GM10847 (cell line): ENCODE data around the gene NDE1.

Experiments used
- POLR2A ChIP-seq: IDR thresholded peaks from 2 replicates; pipeline ENCODE4 v1.6.1; 2011; ENCODE audit not compliant: insufficient read length; ENCODE audit errors: extremely low read depth

NDE1 gene

DNA sequence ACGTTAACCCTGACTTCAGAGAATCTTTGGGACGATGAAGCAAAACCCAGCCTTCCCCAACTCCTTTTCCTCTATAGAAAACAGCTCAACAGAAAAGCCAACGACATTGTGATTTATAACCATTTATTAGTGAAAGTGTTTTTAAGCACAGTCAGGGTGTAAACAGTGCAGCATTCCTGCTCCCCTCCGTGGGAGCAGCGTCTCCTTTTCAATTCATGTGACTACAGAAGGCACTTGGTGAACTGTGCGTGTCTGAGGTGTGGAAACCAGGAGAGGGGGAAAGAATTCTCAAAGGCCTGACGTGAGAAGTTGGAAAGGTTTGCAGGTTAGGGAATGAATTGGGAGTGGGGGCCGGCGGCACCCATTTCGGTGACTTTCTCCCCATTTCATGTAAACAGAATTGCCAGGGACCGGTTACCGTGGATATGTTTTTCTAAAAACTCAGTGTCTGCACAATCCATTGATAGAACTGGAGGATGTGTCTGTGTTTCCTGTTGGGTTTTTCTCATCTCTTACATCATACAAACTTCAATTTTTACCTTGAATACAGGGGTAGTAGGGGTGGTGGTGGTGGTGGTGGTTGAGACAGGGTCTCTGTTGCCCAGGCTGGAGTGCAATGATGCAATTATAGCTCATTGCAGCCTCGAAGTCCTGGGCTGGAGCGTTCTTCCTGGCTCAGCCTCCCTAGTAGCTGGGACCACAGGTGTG, 53.1 kb downstream of the NDE1 start:
- no peak for TF ChIP-seq POLR2A

DNA sequence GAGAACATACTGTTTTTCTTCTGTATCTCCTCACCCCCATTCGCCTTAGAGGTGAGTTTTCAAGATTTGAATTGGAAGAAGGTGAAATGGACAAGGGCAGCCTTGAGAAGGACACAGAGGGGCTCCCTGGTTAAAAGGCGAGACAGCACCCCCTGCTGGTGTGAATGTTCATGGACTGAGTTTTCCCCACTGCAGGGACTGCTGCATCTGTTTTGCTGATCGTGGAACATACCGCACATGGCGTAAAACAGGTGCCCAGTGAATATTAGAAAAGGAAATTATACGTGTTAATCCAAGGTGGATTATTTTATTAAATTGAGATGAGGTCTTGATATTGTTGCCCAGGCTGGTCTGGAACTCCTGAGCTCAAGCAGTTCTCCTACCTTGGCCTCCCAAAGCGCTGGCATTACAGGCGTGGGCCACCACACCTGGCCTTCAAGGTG, 54.5 kb downstream of the NDE1 start:
- TF ChIP-seq POLR2A, result no peak

- TF ChIP-seq POLR2A, result no peak
These were observed 55.1 kb downstream of the NDE1 start for GRCh38 chr16:15705064-15705565.

- TF ChIP-seq POLR2A, result no peak
These were observed 57.3 kb downstream of the NDE1 start for GRCh38 chr16:15707332-15707731.

DNA sequence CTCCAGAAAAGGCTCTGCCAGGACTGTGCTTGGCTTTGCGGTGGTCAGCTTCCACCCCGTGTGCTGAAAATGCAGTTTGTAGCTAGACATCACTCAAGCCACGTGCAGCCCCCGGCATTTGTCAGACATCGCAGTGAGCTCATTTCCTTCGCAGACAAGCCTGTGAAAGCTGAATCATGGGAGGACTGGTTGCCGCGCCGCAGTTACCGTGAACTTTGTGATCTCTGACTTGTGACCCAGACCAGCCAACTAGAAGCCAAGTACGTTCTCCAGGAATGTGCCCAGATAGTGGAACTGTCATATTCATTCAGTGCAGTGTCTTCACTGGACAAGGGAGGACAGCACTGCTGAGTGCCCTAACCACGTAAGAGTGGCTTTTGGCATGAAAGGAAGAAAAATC, 58.1 kb downstream of the NDE1 start:
- TF ChIP-seq POLR2A, result no peak

GRCh38 chr16:15708997-15709396, 59.0 kb downstream of the NDE1 start:
- TF ChIP-seq POLR2A, result no peak

DNA sequence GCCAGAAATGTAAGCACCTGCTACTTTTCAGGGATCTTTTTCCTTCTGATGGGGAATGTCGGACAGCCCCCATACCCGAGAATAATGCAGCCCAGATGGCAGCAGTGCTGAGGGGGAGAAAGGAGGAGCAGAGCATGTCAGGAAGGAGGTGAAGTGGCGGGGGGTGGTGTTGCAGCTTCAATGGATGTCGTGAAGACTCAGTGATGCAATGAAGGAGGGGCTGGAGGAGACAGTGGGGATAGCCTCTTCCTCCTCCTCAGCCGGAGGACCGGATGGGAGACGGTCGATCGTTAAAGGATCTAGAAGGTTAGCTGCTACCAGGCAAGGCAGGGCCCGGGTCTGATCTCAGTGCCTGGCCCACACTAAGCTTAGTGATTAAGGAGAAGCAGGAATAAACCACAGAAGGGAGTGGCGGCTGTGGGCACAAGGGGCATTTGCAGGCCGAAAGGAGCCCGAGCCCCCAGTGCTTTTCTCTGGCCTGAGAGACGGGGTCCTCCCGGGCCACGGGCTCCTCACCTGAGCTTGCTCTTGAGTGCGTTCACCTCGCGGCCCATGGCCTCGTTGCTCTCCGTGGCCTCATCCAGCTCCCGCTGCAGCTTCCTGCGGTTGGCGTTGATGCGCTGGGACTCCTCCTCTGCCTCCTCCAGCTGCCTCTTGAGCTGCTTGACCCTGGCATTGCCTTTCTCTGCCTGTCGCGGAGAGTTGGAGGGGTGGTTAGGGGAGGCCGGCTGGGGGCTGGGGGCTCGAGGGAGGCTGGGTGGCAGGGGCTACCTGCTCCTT, 64.5 kb downstream of the NDE1 start:
- TF ChIP-seq POLR2A, result no peak

GRCh38 chr16:15715221-15715620, 65.2 kb downstream of the NDE1 start:
- no peak for TF ChIP-seq POLR2A

DNA sequence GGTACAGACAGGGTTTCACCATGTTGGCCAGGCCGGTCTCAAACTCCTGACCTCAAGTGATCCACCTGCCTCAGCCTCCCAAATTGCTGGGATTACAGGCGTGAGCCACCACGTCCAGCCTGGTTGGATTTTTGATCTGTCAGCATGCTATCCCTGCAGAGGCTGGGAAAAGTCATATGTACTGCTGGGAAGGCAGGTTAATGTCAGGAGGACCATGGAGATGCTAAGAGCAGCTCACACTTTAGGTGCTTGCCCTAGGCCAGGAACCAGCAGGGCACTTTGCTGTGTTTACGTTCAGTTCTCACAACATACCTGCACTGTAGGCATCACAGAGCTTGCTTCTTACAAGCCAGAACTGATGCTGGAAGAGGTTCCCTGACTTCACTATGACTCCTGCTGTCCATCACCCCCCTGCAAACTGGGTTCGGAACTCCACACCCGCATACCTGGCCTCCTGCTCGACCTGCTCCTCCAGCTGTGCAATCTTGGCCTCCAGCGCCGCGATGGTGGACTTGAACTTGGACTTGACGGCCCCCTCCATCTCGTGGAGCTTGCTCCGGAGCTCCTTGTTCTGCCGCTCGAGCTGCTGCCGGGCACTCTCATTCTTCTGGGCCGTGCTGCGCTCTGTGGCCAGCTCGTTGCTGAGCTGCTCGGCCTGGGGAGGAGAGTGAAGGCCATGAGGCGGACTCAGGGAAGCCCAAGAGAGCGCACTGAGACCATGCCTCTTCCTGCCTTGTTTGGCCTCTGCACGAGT, 66.8 kb downstream of the NDE1 start:
- TF ChIP-seq POLR2A, result no peak

- no peak for TF ChIP-seq POLR2A
These were observed 71.0 kb downstream of the NDE1 start for GRCh38 chr16:15721018-15721417.

- no peak for TF ChIP-seq POLR2A
These were observed 73.8 kb downstream of the NDE1 start for GRCh38 chr16:15723808-15724207.

- no peak for TF ChIP-seq POLR2A
These were observed 75.7 kb downstream of the NDE1 start for GRCh38 chr16:15725641-15726240.

- no peak for TF ChIP-seq POLR2A
These were observed 76.7 kb downstream of the NDE1 start for GRCh38 chr16:15726715-15727114.

DNA sequence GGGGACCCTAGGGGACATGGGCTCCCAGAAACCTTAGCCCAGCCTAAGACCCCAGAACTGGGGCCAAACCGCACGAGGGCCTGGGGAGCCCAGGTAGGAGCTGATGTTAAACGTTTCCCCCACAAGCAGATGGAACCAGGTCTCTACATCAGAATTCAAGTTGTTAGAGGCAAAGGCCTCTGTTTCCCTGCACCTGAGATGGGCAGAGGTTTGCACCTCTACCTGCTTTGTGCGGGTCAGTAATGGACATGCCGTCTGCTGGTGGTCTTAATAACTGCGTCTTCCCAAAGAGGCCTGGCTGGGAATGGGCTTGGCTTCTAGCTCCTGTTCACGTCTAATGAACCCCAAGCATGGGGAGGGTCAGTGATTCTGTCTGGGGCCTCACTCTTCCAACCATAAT, 79.1 kb downstream of the NDE1 start:
- no peak for TF ChIP-seq POLR2A

- no peak for TF ChIP-seq POLR2A
These were observed 82.4 kb downstream of the NDE1 start for GRCh38 chr16:15732416-15732815.
